A673 (cell line): Measurements from ENCODE around the gene DOK6. TPM values are rescaled to one million over a fixed set of nuclear protein-coding genes. Genes with fewer than 3 reads are reported as not detected.

Source experiments
- BruUV-seq: library from RNA; stranded (reverse); fragments of 400-500 nt; replicated peaks from 2 replicates; lab custom pipeline; 2021; lab: Mats Ljungman, UMichigan
- CTCF ChIA-PET: fragments of 300-600 bp; sonication (Branson Sonifier 250); formaldehyde crosslinking; loops from one replicate; lab custom pipeline; 2022; ENCODE audit warnings: antibody characterized with exemption; lab: Charles Lee
- POLR2A ChIA-PET: fragments of 300-600 bp; sonication (Branson Sonifier 250); formaldehyde crosslinking; loops from one replicate; lab custom pipeline; 2022; ENCODE audit warnings: antibody characterized with exemption; ENCODE audit not compliant: low non-redundant PET; lab: Charles Lee
- DNase-seq: peaks from one replicate; pipeline ENCODE4 v3.0.0-alpha.2; 2015; ENCODE audit warnings: low spot score
- H3K27ac ChIP-seq: fragments of 200-600 bp; sonication (generic); 2 replicates; pipeline ENCODE4 v1.5.1; 2016; ENCODE audit warnings: mixed run types, low read depth, mild to moderate bottlenecking, mixed read lengths, antibody characterized with exemption, low read length; ENCODE audit not compliant: poor library complexity, severe bottlenecking
- H3K27me3 ChIP-seq: fragments of 200-600 bp; sonication (generic); replicated peaks from 2 replicates; pipeline ENCODE4 v1.6.1; 2017; ENCODE audit warnings: mixed run types, low read depth, mild to moderate bottlenecking, mixed read lengths, antibody characterized with exemption, low read length; ENCODE audit not compliant: insufficient read depth, poor library complexity
- H3K36me3 ChIP-seq: fragments of 200-600 bp; sonication (generic); 2 replicates; pipeline ENCODE4 v1.6.1; 2016; ENCODE audit warnings: mixed run types, mild to moderate bottlenecking, mixed read lengths, antibody characterized with exemption, low read length; ENCODE audit not compliant: insufficient read depth, poor library complexity, severe bottlenecking
- H3K4me1 ChIP-seq: fragments of 200-600 bp; sonication (generic); 2 replicates; pipeline ENCODE4 v1.6.1; 2017; ENCODE audit warnings: mixed run types, mild to moderate bottlenecking, mixed read lengths, antibody characterized with exemption, low read length; ENCODE audit not compliant: insufficient read depth, poor library complexity, severe bottlenecking
- H3K4me3 ChIP-seq: fragments of 200-600 bp; sonication (generic); 2 replicates; pipeline ENCODE4 v1.5.1; 2016; ENCODE audit warnings: low read depth, mixed run types, mild to moderate bottlenecking, mixed read lengths, low read length; ENCODE audit not compliant: poor library complexity, severe bottlenecking
- H3K9me3 ChIP-seq: fragments of 200-600 bp; sonication (generic); 2 replicates; pipeline ENCODE4 v1.6.1; 2016; ENCODE audit warnings: mixed run types, low read depth, mild to moderate bottlenecking, mixed read lengths, antibody characterized with exemption, low read length; ENCODE audit not compliant: poor library complexity, severe bottlenecking
- EZH2 ChIP-seq: fragments of 200-600 bp; sonication (generic); IDR thresholded peaks from 2 replicates; pipeline ENCODE4 v1.6.1; 2017; ENCODE audit warnings: borderline replicate concordance, low read depth, mild to moderate bottlenecking, mixed read lengths, antibody characterized with exemption, low read length; ENCODE audit not compliant: poor library complexity, severe bottlenecking
- intact Hi-C: fragments of 100-400 bp; cut with micrococcal nuclease; formaldehyde crosslinking; loops from one replicate; pipeline ENCODE4 v1.10.0; 2022; ENCODE audit not compliant: unreplicated experiment
- total RNA-seq: library from RNA; stranded (reverse); gene quantifications from 2 replicates; pipeline ENCODE4 v1.2.3, GENCODE V29; 2021
- TF ChIP-seq, protein P1 (sequence below): fragments of 300-800, 200-600 bp; sonication (generic); conservative IDR thresholded peaks from 2 replicates; pipeline ENCODE4 v1.5.1; 2017; ENCODE audit warnings: low read depth, mild to moderate bottlenecking, antibody characterized with exemption, low read length, moderate library complexity, mixed read lengths

DOK6 gene
- total RNA-seq, 1 experiment from 2014 or later, result 13.7 TPM

- Histone ChIP-seq H3K36me3 (no peaks in the 10 kb centered on the region), H3K27me3 (no peaks in the 10 kb centered on the region), H3K9me3 (no peaks in the 10 kb centered on the region), H3K4me3 (no peak overlapping the region), H3K4me1 (no peaks in the 10 kb centered on the region), H3K27ac (no peak overlapping the region)
- CTCF ChIA-PET, result no interaction called here
- BruUV-seq, result no TSS peak
- no peak for TF ChIP-seq EZH2
- TF ChIP-seq, protein P1, sequence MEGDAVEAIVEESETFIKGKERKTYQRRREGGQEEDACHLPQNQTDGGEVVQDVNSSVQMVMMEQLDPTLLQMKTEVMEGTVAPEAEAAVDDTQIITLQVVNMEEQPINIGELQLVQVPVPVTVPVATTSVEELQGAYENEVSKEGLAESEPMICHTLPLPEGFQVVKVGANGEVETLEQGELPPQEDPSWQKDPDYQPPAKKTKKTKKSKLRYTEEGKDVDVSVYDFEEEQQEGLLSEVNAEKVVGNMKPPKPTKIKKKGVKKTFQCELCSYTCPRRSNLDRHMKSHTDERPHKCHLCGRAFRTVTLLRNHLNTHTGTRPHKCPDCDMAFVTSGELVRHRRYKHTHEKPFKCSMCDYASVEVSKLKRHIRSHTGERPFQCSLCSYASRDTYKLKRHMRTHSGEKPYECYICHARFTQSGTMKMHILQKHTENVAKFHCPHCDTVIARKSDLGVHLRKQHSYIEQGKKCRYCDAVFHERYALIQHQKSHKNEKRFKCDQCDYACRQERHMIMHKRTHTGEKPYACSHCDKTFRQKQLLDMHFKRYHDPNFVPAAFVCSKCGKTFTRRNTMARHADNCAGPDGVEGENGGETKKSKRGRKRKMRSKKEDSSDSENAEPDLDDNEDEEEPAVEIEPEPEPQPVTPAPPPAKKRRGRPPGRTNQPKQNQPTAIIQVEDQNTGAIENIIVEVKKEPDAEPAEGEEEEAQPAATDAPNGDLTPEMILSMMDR, result no peak
- no peak for DNase-seq
- intact Hi-C loops, result no loop called here
- POLR2A ChIA-PET, result no interaction called here
Observed at GRCh38 chr18:69523582-69523981, 122.9 kb downstream of the DOK6 start.

GRCh38 chr18:69528435-69528834 lies 127.7 kb downstream of the DOK6 start:
- no TSS peak for BruUV-seq
- Histone ChIP-seq H3K27ac (no peak overlapping the region), H3K27me3 (no peaks in the 10 kb centered on the region), H3K4me3 (no peak overlapping the region), H3K36me3 (no peaks in the 10 kb centered on the region), H3K9me3 (no peaks in the 10 kb centered on the region), H3K4me1 (no peaks in the 10 kb centered on the region)
- no peak for TF ChIP-seq EZH2
- TF ChIP-seq, protein P1, result no peak
- ChIA-PET CTCF (no interaction called here), POLR2A (no interaction called here)
- DNase-seq, result peak; percentile 19
- intact Hi-C loops, result no loop called here

DNA sequence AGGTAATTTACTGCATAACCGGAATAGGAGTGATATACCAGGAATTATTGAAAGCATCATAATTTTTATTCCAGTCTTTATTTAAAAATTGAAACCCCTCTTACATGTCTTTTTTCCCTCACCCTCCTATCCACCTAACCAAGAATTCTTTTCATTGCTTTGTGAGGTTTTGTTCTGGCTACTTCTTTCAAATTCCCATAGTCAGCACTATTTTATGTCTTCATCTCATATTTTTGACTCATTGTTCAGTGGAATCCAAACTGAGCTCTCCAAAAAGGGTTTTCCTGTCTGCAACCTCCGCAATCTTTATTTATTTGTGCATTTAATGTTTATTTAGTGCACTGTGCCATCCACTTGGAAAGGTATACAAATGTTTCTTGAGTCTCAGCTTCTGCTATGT lies 128.5 kb downstream of the DOK6 start:
- no peak overlapping the region for H3K27ac ChIP-seq
- CTCF ChIA-PET, result no interaction called here

More for the DNA sequence above, 128.5 kb downstream of the DOK6 start:
- TF ChIP-seq, protein P1, result no peak
- H3K36me3 ChIP-seq, result no peaks in the 10 kb centered on the region
- POLR2A ChIA-PET, result no interaction called here
- DNase-seq, result no peak
- H3K4me1 ChIP-seq, result peaks cover 6% of the 10 kb centered on the region
- H3K27me3 ChIP-seq, result no peaks in the 10 kb centered on the region
- H3K9me3 ChIP-seq, result no peaks in the 10 kb centered on the region
- no TSS peak for BruUV-seq
- no peak overlapping the region for H3K4me3 ChIP-seq
- intact Hi-C loops, result no loop called here
